Ishikawa (cell line): Measurements from ENCODE around the gene CCDC7.

Experiments used
- CEBPB ChIP-seq: IDR thresholded peaks from 2 replicates; pipeline ENCODE4 v1.6.1; 2012
- CREB1 ChIP-seq: IDR thresholded peaks from 2 replicates; pipeline ENCODE4 v1.6.1; 2012; ENCODE audit warnings: low read depth
- EGR1 ChIP-seq: IDR thresholded peaks from 2 replicates; pipeline ENCODE4 v1.6.1; 2012
- EP300 ChIP-seq: IDR thresholded peaks from 2 replicates; pipeline ENCODE4 v1.6.1; 2012; ENCODE audit warnings: borderline replicate concordance
- FOXM1 ChIP-seq: IDR thresholded peaks from 2 replicates; pipeline ENCODE4 v1.6.1; 2012; ENCODE audit warnings: low read depth, borderline replicate concordance
- MAX ChIP-seq: IDR thresholded peaks from 2 replicates; pipeline ENCODE4 v1.6.1; 2012
- NFIC ChIP-seq: IDR thresholded peaks from 2 replicates; pipeline ENCODE4 v1.6.1; 2012
- RAD21 ChIP-seq: IDR thresholded peaks from 2 replicates; pipeline ENCODE4 v1.6.1; 2012; ENCODE audit warnings: low read depth
- REST ChIP-seq: IDR thresholded peaks from 2 replicates; pipeline ENCODE4 v1.6.1; 2012; ENCODE audit warnings: low read depth, mild to moderate bottlenecking
- TAF1 ChIP-seq: IDR thresholded peaks from 2 replicates; pipeline ENCODE4 v1.6.1; 2012; ENCODE audit warnings: low read depth, mild to moderate bottlenecking
- TCF12 ChIP-seq: IDR thresholded peaks from 2 replicates; pipeline ENCODE4 v1.6.1; 2012; ENCODE audit warnings: low read depth
- TEAD4 ChIP-seq: IDR thresholded peaks from 2 replicates; pipeline ENCODE4 v1.6.1; 2012
- USF1 ChIP-seq: IDR thresholded peaks from 2 replicates; pipeline ENCODE4 v1.6.1; 2012
- YY1 ChIP-seq: IDR thresholded peaks from 2 replicates; pipeline ENCODE4 v1.6.1; 2012; ENCODE audit warnings: low read depth
- ZBTB7A ChIP-seq: IDR thresholded peaks from 2 replicates; pipeline ENCODE4 v1.6.1; 2012; ENCODE audit warnings: low read depth

Gene CCDC7

GRCh38 chr10:32865170-32865569 is 419.2 kb downstream of the CCDC7 start:
- no peak for TF ChIP-seq YY1
- TF ChIP-seq EP300 = no peak
- TF ChIP-seq TAF1 = no peak
- no peak for TF ChIP-seq FOXM1
- no peak for TF ChIP-seq RAD21
- no peak for TF ChIP-seq MAX
- no peak for TF ChIP-seq ZBTB7A
- TF ChIP-seq CEBPB = no peak
- no peak for TF ChIP-seq EGR1
- no peak for TF ChIP-seq TEAD4
- no peak for TF ChIP-seq CREB1
- no peak for TF ChIP-seq USF1
- no peak for TF ChIP-seq TCF12
- no peak for TF ChIP-seq REST
- no peak for TF ChIP-seq NFIC

- no peak for TF ChIP-seq REST
- TF ChIP-seq FOXM1 = no peak
- TF ChIP-seq EGR1 = no peak
- TF ChIP-seq CEBPB = no peak
- no peak for TF ChIP-seq TAF1
- TF ChIP-seq CREB1 = no peak
- no peak for TF ChIP-seq USF1
- no peak for TF ChIP-seq EP300
- no peak for TF ChIP-seq ZBTB7A
- no peak for TF ChIP-seq MAX
- no peak for TF ChIP-seq YY1
- no peak for TF ChIP-seq RAD21
- TF ChIP-seq TCF12 = no peak
- no peak for TF ChIP-seq TEAD4
These were observed 432.0 kb downstream of the CCDC7 start for GRCh38 chr10:32877915-32878314.

GRCh38 chr10:32878646-32879045 is 432.7 kb downstream of the CCDC7 start:
- TF ChIP-seq TCF12 (no peak), TAF1 (no peak), YY1 (no peak), MAX (no peak), CEBPB (no peak), ZBTB7A (no peak), FOXM1 (no peak), RAD21 (no peak), USF1 (no peak), TEAD4 (no peak)

- no peak for TF ChIP-seq EGR1
- no peak for TF ChIP-seq FOXM1
- no peak for TF ChIP-seq EP300
- TF ChIP-seq YY1 = no peak
- no peak for TF ChIP-seq USF1
These were observed 436.1 kb downstream of the CCDC7 start for GRCh38 chr10:32882076-32882475.

GRCh38 chr10:32887481-32887880 is 441.5 kb downstream of the CCDC7 start:
- TF ChIP-seq ZBTB7A (no peak), TCF12 (no peak), TAF1 (no peak), MAX (no peak), EP300 (no peak), FOXM1 (no peak), CEBPB (no peak), YY1 (no peak), NFIC (no peak)
